Left ventricle myocardium inferior (tissue), 1 donor: ENCODE data around the gene IQCK. TPM values are rescaled to one million over a fixed set of nuclear protein-coding genes. Genes with fewer than 3 reads are reported as not detected.

Source experiments
- DNase-seq: peaks from one replicate; pipeline ENCODE4 v3.0.0-alpha.2; 2020
- H3K27ac ChIP-seq: fragments of 200-600 bp; replicated peaks from 2 replicates; pipeline ENCODE4 v1.8.0; 2021
- H3K27me3 ChIP-seq: fragments of 200-600 bp; 2 replicates; pipeline ENCODE4 v1.8.0; 2021; ENCODE audit warnings: low read depth
- H3K36me3 ChIP-seq: fragments of 200-600 bp; 2 replicates; pipeline ENCODE4 v1.8.0; 2021
- H3K4me1 ChIP-seq: fragments of 200-600 bp; 2 replicates; pipeline ENCODE4 v1.8.0; 2021
- H3K4me3 ChIP-seq: fragments of 200-600 bp; 2 replicates; pipeline ENCODE4 v1.8.0; 2021; ENCODE audit warnings: mild to moderate bottlenecking, moderate library complexity
- H3K9me3 ChIP-seq: fragments of 200-600 bp; replicated peaks from 2 replicates; pipeline ENCODE4 v1.8.0; 2021
- intact Hi-C: fragments of 100-400 bp; cut with micrococcal nuclease; formaldehyde crosslinking; loops from one replicate; pipeline ENCODE4 v1.11.0; 2022
- total RNA-seq: library from RNA; stranded (reverse); fragmentation: NEBNext Ultra II Directional; extraction: Animal tissue kit (Norgen Biotek cat#: 25700); gene quantifications from one replicate; pipeline ENCODE4 v1.2.1, GENCODE V29; 2021
- TF ChIP-seq, protein P1 (sequence below): fragments of 200-600 bp; IDR thresholded peaks from 2 replicates; pipeline ENCODE4 v1.8.0; 2021; ENCODE audit warnings: antibody characterized with exemption, mild to moderate bottlenecking, borderline replicate concordance
- donor health status: DM: no; HTN: yes; CAD: no; lungs with severe emphysema.

IQCK gene
- total RNA-seq, 1 donor from 2014 or later: 6.0 TPM

- Histone ChIP-seq H3K4me1 (peaks cover 42% of the 10 kb centered on the region), H3K4me3 (no peak overlapping the region), H3K36me3 (peaks cover 66% of the 10 kb centered on the region), H3K9me3 (no peaks in the 10 kb centered on the region), H3K27me3 (no peaks in the 10 kb centered on the region), H3K27ac (peak overlapping the region; percentile 86)
- no peak for DNase-seq
- TF ChIP-seq, protein P1, sequence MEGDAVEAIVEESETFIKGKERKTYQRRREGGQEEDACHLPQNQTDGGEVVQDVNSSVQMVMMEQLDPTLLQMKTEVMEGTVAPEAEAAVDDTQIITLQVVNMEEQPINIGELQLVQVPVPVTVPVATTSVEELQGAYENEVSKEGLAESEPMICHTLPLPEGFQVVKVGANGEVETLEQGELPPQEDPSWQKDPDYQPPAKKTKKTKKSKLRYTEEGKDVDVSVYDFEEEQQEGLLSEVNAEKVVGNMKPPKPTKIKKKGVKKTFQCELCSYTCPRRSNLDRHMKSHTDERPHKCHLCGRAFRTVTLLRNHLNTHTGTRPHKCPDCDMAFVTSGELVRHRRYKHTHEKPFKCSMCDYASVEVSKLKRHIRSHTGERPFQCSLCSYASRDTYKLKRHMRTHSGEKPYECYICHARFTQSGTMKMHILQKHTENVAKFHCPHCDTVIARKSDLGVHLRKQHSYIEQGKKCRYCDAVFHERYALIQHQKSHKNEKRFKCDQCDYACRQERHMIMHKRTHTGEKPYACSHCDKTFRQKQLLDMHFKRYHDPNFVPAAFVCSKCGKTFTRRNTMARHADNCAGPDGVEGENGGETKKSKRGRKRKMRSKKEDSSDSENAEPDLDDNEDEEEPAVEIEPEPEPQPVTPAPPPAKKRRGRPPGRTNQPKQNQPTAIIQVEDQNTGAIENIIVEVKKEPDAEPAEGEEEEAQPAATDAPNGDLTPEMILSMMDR: no peak
- intact Hi-C loops: no loop called here
Observed at GRCh38 chr16:19710191-19710908, 7.7 kb upstream of the IQCK start.

DNA sequence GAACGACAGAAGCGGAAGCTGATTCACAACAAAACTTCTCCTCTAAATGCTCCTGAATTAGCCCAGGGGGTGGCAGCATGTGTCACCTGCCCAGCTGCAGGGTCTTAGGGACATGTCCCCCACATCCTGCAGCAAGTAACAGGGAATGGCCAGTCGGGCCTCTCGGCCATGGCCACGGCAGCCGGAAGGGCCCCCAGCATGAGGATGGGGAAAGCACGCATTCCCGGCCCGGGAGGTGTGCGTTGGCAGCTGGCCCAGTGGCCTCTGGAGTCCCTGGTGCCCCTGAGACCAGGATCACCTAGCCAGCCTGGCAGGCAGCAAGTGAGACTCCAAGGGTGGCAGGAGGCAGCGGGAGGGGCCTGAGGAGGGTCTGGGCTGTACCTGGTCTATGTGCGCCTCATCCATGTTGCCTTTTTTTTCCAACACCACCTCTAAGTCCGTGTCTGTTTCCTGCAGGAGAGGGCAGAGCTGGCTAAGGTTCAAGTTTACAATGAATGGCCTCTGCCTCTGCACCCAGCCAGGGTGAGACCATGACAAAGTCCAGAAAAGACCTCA is 7.0 kb upstream of the IQCK start:
- TF ChIP-seq, protein P1: no peak
- Histone ChIP-seq H3K4me3 (no peak overlapping the region), H3K9me3 (no peaks in the 10 kb centered on the region), H3K4me1 (peaks cover 49% of the 10 kb centered on the region), H3K27me3 (no peaks in the 10 kb centered on the region), H3K36me3 (peaks cover 60% of the 10 kb centered on the region), H3K27ac (peak overlapping the region; percentile 86)
- intact Hi-C loops: no loop called here
- DNase-seq: no peak

DNA sequence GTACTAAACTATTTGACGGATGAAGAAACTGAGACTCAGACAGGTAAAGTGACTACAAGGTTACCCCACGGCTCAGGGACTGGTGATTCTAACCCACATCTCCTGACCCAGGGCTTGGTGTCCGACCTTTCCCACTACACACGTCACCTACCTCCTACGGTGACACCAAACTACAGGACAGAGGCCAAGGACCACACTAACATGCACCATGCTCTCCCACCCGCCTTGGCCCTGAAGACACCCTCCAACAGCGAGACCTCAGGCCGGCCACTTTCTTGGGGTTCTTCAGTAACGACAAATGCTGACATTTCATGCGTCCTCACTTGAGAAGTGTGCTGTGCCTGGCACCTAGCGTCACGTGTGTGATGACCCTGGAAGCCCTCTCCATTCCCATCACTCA is 6.4 kb upstream of the IQCK start:
- Histone ChIP-seq H3K9me3 (no peaks in the 10 kb centered on the region), H3K36me3 (peaks cover 54% of the 10 kb centered on the region), H3K4me1 (peaks cover 55% of the 10 kb centered on the region), H3K27me3 (no peaks in the 10 kb centered on the region), H3K4me3 (no peak overlapping the region), H3K27ac (peak overlapping the region; percentile 86)
- intact Hi-C loops: no loop called here
- DNase-seq: no peak
- TF ChIP-seq, protein P1: no peak

GRCh38 chr16:19712418-19713058 is 5.5 kb upstream of the IQCK start:
- TF ChIP-seq, protein P1: no peak
- intact Hi-C loops: no loop called here
- Histone ChIP-seq H3K4me1 (peaks cover 63% of the 10 kb centered on the region), H3K27me3 (no peaks in the 10 kb centered on the region), H3K27ac (no peak overlapping the region), H3K36me3 (peaks cover 47% of the 10 kb centered on the region), H3K9me3 (no peaks in the 10 kb centered on the region), H3K4me3 (no peak overlapping the region)
- no peak for DNase-seq

DNA sequence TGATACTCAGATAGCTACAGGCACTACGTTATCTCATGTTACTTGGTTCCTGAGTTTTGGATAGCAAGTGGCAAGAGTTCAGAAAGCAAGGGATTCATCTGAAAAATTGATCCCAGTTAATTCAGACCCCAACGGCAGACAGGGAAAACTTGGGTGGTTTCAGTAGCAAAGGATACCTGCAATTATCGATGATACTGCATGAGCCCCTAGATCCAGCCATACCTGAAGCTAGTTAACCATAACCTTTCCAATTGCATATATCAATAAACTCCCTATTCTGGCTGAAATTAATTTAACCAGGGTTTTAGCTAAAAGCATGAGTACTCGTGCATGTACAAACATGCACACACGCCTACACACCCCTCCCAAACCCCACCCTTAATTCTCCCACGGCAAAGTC is 4.4 kb upstream of the IQCK start:
- Histone ChIP-seq H3K4me3 (no peak overlapping the region), H3K27me3 (no peaks in the 10 kb centered on the region), H3K27ac (no peak overlapping the region), H3K4me1 (peaks cover 65% of the 10 kb centered on the region), H3K9me3 (no peaks in the 10 kb centered on the region), H3K36me3 (peaks cover 44% of the 10 kb centered on the region)
- DNase-seq: no peak
- TF ChIP-seq, protein P1: no peak
- intact Hi-C loops: no loop called here
